PC-3 (cell line): ENCODE results near the gene KLRG1.

Experiments
- EZH2 ChIP-seq: fragments of 300-600 bp; sonication (generic); IDR thresholded peaks from one replicate; pipeline ENCODE4 v1.6.1; 2017; ENCODE audit warnings: antibody characterized with exemption, mild to moderate bottlenecking, low read length; ENCODE audit not compliant: unreplicated experiment
- TF ChIP-seq, protein P1 (sequence below): fragments of 300-600 bp; sonication (generic); conservative IDR thresholded peaks from 2 replicates; pipeline ENCODE4 v1.5.1; 2017; ENCODE audit warnings: antibody characterized with exemption, low read depth, mild to moderate bottlenecking, low read length

DNA sequence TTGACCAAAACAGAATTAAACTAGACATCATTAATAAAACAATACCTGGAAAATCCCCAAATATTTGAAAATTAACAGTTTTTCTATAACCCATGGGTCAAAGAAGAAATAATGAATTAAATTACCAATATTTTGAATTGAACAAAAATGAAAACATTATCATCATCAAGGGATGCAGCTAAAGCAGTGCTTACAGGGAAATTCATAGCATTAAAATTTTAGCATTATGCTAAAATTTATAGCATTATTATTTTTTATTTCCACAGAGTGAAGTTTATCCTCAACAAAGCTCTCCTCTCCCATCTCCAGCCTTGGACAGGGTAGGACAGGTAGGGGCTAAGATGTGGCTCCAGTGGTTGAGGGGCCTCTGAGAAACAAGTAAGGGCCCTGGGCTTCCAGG, 20.6 kb upstream of the KLRG1 start:
- no peak for TF ChIP-seq EZH2
- TF ChIP-seq, protein P1, sequence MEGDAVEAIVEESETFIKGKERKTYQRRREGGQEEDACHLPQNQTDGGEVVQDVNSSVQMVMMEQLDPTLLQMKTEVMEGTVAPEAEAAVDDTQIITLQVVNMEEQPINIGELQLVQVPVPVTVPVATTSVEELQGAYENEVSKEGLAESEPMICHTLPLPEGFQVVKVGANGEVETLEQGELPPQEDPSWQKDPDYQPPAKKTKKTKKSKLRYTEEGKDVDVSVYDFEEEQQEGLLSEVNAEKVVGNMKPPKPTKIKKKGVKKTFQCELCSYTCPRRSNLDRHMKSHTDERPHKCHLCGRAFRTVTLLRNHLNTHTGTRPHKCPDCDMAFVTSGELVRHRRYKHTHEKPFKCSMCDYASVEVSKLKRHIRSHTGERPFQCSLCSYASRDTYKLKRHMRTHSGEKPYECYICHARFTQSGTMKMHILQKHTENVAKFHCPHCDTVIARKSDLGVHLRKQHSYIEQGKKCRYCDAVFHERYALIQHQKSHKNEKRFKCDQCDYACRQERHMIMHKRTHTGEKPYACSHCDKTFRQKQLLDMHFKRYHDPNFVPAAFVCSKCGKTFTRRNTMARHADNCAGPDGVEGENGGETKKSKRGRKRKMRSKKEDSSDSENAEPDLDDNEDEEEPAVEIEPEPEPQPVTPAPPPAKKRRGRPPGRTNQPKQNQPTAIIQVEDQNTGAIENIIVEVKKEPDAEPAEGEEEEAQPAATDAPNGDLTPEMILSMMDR = no peak
